Neuron (in vitro differentiated cells): ENCODE measurements around the gene HPCAL4.

Experiments
- H2AFZ ChIP-seq: one replicate; pipeline ENCODE4 v1.6.1; 2013; ENCODE audit warnings: low read depth, mild to moderate bottlenecking, inconsistent platforms, low read length, moderate library complexity
- H3K27me3 ChIP-seq: one replicate; pipeline ENCODE4 v1.6.1; 2013; ENCODE audit warnings: low read length; ENCODE audit not compliant: insufficient read depth
- H3K36me3 ChIP-seq: one replicate; pipeline ENCODE4 v1.6.1; 2013; ENCODE audit warnings: low read length; ENCODE audit not compliant: insufficient read depth
- H3K4me1 ChIP-seq: one replicate; pipeline ENCODE4 v1.6.1; 2013; ENCODE audit warnings: low read length; ENCODE audit not compliant: insufficient read depth
- H3K4me3 ChIP-seq: 2 replicates; pipeline ENCODE4 v1.5.1; 2013; ENCODE audit warnings: mild to moderate bottlenecking, low read length, moderate library complexity
- H3K9me3 ChIP-seq: one replicate; pipeline ENCODE4 v1.6.1; 2013; ENCODE audit warnings: low read length

HPCAL4 gene

DNA sequence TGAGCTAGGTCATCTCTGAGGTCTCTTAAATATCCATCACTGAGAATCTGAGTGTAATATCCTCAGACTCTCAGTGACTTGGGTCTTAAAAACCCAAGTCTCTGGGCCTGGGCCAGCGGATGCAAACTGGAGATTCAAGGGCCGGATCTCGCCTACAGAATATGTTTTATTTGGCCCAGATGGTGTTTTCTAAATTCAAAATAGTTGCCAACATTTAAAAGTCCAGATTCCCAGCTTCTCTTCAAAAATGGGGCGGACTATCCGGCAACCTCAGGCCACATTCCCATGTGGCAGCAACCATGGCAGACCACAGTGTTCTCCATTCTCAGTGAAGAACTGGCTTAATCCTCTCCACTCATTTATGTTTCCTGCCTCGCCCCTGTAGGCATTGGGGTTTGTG, 39.1 kb downstream of the HPCAL4 start:
- no peaks in the 10 kb centered on the region for H3K36me3 ChIP-seq
- H3K9me3 ChIP-seq: no peaks in the 10 kb centered on the region
- H3K4me3 ChIP-seq: no peak overlapping the region
- H3K27me3 ChIP-seq: peaks cover 15% of the 10 kb centered on the region
- H2AFZ ChIP-seq: no peak overlapping the region
- H3K4me1 ChIP-seq: no peaks in the 10 kb centered on the region

DNA sequence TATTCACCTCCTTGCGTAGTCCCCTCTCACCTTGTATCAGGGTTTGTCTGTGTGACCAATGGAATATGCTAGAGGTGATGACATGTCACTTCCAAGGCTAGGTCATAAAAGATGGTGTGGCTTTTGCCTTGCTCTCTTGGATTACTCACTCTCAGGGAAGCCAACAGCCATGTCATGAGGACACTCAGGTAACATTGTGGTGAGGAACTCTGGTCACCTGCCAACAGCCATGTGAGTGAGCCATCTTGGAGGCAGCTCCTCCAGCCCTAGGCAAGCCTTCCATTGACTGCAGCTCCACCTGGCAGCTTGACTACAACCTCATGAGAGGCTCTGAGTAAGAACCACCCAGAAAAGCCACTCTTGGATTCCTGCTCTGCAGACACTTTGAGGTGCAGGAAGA, 40.8 kb downstream of the HPCAL4 start:
- no peak overlapping the region for H2AFZ ChIP-seq
- H3K9me3 ChIP-seq: no peaks in the 10 kb centered on the region
- H3K36me3 ChIP-seq: no peaks in the 10 kb centered on the region
- no peak overlapping the region for H3K4me3 ChIP-seq
- H3K4me1 ChIP-seq: no peaks in the 10 kb centered on the region
- H3K27me3 ChIP-seq: peaks cover 17% of the 10 kb centered on the region

DNA sequence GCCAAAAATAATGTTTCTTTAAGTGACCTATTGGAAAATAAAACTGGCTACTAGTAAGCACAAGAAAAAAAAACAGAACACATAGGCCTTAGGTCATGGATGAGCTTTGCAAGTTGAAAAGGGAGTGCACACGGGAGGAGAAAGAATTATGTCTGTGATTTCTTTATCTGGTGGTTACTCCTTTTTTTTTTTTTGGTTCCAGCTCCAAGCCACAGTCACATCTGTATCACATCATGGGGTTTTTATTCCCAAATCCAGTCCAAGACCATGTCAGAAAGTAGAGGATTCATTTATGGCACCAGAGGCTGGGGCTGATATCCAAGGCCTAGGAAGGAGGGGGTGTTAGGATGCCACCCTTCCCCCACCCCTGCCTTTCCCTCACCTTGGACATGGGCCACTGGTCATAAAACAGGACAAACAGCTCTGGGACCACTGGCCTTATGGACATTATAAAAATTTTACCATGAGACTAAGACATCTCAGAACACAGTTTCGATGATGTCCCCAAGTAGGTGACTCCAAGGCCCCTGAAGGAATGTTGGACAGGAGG, 41.5 kb downstream of the HPCAL4 start:
- H3K4me3 ChIP-seq: no peak overlapping the region
- H3K27me3 ChIP-seq: peaks cover 17% of the 10 kb centered on the region
- no peaks in the 10 kb centered on the region for H3K36me3 ChIP-seq
- H3K4me1 ChIP-seq: no peaks in the 10 kb centered on the region
- H3K9me3 ChIP-seq: no peaks in the 10 kb centered on the region
- no peak overlapping the region for H2AFZ ChIP-seq

DNA sequence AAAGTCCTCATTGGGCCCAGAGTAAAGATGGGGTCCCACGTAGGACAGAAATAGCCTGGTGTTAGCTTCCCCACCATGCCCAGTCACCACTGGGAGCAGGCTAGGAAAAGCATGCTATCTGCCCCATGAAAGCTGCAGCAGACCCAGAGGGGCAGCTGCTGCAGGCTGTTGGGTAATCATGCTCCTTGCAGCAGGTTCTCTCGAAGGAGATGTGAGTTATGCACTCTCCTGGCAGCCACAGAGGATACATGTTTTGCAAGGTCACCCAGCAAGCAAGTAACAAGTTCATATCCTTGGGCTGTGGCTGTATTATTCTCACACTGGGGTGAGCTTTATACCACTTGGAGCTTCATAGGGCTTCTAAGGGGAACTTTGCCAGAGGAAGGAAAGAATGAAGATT, 42.7 kb downstream of the HPCAL4 start:
- no peaks in the 10 kb centered on the region for H3K9me3 ChIP-seq
- H2AFZ ChIP-seq: no peak overlapping the region

DNA sequence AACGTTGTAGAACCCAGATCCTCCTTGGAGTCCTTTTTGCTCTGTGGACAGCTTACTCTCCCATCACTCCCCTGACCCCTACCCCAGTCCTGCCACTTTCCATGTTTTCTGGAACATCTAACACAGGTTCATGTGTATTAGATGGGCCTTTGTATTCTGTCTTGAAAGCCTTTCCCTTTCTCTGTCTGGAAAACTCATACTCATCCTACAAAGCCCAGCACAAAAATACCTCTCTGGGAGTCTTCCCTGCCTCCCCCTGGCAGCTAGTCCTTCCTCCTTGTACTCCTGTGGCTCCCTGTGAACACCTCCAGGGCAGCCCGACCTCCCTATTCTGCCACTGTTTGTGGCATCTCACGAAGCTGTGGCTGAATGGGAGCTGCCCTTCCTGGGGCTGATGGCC, 44.0 kb downstream of the HPCAL4 start:
- Histone ChIP-seq H3K4me3 (no peak overlapping the region), H3K36me3 (no peaks in the 10 kb centered on the region), H2AFZ (no peak overlapping the region), H3K27me3 (peaks cover 29% of the 10 kb centered on the region), H3K4me1 (no peaks in the 10 kb centered on the region), H3K9me3 (no peaks in the 10 kb centered on the region)

More for the DNA sequence above, 42.7 kb downstream of the HPCAL4 start:
- no peaks in the 10 kb centered on the region for H3K36me3 ChIP-seq
- H3K27me3 ChIP-seq: peaks cover 24% of the 10 kb centered on the region
- no peaks in the 10 kb centered on the region for H3K4me1 ChIP-seq
- no peak overlapping the region for H3K4me3 ChIP-seq

DNA sequence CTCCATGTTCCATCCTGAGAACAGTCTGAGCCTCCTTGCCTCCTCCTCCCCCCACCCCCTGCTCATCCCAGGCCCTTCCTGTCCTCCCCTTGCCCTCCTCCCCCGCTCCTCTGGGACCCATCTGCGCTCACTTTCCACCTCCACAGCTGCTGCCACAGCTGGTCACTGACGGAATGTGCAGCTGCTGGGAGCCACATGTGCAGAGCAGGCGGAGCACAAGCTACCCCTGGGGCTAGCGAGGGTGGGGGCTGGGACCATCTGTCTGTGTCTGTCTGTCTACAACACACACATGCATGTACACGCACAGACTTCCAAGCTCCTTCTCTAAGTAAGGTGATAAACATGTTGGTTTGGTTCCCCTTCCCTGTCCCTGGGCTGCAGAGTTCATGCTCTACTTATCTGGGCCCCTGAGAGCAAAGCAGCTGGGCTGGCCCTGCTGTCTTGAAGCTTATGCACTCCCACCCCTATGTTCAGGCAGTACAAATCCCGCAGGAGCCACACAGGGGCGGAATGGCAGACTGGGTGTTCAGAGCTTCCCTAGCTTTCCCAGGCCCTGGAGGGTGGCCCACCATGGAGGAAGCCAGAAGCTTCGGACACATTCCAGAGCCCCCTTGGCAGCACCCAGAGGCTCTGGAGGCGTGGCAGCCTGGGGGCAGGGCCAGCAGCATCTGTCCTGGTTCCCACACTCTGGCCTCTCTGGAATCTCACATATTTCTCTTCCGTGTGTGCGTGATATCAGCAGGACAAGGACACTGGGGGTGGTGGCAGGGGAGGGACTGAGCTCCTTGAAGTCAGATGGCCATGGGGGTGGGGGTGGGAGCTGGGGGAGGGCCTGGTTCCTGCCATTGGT, 44.8 kb downstream of the HPCAL4 start:
- H3K36me3 ChIP-seq: no peaks in the 10 kb centered on the region
- no peak overlapping the region for H3K4me3 ChIP-seq
- peaks cover 29% of the 10 kb centered on the region for H3K27me3 ChIP-seq
- H2AFZ ChIP-seq: no peak overlapping the region
- H3K9me3 ChIP-seq: no peaks in the 10 kb centered on the region
- H3K4me1 ChIP-seq: no peaks in the 10 kb centered on the region

DNA sequence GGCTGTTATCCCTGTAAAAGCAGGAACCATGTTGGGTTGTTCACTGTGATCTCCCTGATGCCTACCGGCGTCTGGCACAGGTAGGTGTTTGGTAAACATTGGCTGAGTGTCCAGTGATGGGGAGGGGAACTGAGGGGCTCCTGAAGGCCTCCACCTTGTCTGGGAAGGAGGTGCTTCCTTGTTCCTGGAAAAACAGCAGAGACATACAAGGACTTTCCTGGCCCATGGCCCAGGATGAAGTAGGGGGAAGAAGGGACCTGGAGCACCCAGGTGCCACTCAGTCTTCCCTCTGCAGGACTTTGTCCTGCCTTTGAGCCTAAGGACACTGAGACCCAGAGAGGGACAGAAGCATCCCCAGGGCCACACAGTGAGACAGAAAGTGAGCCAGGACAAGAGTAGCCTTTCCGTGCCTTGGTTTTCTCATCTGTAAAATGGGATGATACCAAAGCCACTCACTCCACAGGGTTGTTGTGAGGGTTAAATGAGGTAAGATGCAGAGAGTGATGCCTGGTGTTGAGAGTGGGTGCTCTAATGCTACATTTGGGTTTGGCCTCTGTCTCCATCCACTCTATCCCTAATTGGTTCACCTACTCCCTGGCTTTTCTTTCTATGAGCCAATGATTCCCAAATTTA, 45.7 kb downstream of the HPCAL4 start:
- Histone ChIP-seq H3K4me1 (no peaks in the 10 kb centered on the region), H2AFZ (no peak overlapping the region), H3K36me3 (no peaks in the 10 kb centered on the region), H3K9me3 (no peaks in the 10 kb centered on the region), H3K4me3 (no peak overlapping the region), H3K27me3 (peaks cover 38% of the 10 kb centered on the region)

DNA sequence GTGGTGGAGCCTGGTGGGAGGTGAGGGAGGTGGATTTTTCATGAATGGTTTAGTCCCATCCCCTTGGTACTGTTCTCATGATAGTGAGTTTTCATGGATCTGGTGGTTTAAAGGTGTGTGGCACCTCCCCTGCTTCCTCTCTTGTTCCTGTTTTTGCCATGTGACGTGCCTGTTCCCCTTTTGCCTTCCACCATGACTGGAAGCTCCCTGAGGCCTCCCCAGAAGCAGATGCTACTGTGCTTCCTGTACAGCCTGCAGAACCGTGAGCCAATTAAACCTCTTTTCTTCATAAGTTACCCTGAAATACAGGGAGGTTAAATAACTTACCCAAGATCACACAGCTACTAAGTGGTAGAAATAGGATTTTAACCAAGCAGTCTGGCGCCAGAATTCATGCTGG, 47.5 kb downstream of the HPCAL4 start:
- no peak overlapping the region for H2AFZ ChIP-seq
- peaks cover 9% of the 10 kb centered on the region for H3K9me3 ChIP-seq
- H3K27me3 ChIP-seq: peaks cover 55% of the 10 kb centered on the region
- no peaks in the 10 kb centered on the region for H3K36me3 ChIP-seq
- H3K4me1 ChIP-seq: no peaks in the 10 kb centered on the region
- no peak overlapping the region for H3K4me3 ChIP-seq

DNA sequence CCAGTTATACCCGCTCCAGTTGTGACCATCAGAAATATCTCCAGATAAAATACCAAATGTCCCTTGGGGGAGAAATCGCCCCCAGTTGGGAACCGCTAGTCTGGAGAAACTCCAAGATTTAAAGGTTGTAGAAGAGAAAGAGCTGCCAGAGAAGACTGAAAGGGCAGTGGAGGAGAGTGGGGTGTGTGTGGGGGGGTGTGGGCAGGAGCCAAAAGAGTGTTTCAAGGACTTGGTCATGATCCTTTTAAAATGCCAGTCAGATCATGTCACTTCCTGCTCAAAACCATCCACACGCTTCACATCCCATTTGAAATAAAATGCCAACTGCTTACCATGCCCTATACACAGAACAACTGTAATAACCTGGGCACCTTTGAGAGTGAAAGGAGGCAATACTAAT, 48.4 kb downstream of the HPCAL4 start:
- H3K27me3 ChIP-seq: peaks cover 56% of the 10 kb centered on the region

DNA sequence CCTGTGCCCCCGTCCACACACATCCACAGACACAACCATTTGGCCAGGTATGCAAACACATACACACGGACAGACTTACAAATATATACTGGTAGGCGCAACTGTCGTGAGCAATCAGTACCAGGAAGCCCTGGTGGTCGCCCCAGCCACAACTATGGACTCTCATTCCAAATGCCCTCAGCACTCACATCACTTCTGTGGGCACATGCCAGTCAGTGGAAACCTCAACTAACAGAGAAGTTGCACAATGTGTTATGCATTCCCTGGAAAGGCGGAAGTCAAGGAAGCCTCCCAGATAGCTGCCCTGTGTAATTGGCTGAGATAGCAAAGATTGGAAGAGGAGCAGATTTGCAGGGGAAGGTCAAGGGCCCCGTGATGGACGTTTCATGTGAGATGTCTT, 50.4 kb downstream of the HPCAL4 start:
- H3K9me3 ChIP-seq: peaks cover 9% of the 10 kb centered on the region
- H2AFZ ChIP-seq: no peak overlapping the region
- no peaks in the 10 kb centered on the region for H3K4me1 ChIP-seq
- peaks cover 58% of the 10 kb centered on the region for H3K27me3 ChIP-seq
- H3K4me3 ChIP-seq: no peak overlapping the region
- H3K36me3 ChIP-seq: no peaks in the 10 kb centered on the region

More for the DNA sequence above, 48.4 kb downstream of the HPCAL4 start:
- Histone ChIP-seq H3K4me3 (no peak overlapping the region), H3K4me1 (no peaks in the 10 kb centered on the region), H2AFZ (no peak overlapping the region), H3K9me3 (peaks cover 9% of the 10 kb centered on the region), H3K36me3 (no peaks in the 10 kb centered on the region)

DNA sequence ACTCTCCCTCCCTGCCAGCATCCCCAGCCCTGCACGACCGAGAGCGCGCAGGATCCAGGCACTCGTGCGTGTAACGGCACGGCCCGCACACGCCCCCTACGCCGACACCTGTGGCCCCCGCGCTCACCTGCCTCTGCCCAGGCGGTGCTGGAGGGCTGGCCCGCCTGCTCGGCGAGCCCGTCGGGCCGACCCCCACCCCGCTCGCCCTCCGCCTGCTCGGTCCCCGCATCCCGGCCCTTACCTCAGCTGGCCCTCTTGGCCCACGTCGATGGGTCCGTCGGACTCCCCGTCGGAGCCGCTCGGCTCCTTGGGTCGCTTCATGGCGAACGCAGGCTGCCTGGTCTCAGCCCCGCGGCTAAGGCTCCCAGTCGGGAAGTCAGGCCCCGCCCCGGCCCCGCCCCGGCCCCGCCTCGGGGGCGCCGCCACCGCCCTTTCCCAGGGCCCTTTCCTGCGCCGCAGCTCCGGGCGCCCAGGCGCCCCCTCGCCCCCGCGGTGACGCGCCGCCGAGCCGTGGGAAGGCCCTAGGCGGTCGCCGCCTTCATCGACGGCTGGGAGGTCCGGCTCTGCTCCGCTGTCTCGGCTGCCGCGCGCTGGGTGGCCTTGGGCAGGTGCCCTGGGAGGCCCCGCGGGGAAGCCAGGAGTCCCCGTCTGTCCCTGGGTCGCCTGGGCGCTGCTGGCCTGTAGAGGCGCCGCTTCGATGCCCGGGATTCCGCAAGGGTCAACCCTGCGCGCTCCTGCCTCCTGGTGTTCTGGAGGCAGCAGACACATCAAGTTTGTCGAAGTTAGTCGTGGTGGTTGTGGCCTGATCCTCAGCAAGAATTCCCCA, 51.7 kb downstream of the HPCAL4 start, which contains the start of gene HEYL:
Gene HEYL (minus strand): TSS at position 339 of the 826 bp plus-strand sequence. CDS start 18 bp downstream, at position 321.
- H3K36me3 ChIP-seq: no peaks in the 10 kb centered on the region
- peaks cover 9% of the 10 kb centered on the region for H3K9me3 ChIP-seq
- H3K4me1 ChIP-seq: no peaks in the 10 kb centered on the region
- no peak within 1 kb of the TSS for H2AFZ ChIP-seq
- H3K27me3 ChIP-seq: peaks cover 68% of the 10 kb centered on the region
- H3K4me3 ChIP-seq: no peak within 1 kb of the TSS

DNA sequence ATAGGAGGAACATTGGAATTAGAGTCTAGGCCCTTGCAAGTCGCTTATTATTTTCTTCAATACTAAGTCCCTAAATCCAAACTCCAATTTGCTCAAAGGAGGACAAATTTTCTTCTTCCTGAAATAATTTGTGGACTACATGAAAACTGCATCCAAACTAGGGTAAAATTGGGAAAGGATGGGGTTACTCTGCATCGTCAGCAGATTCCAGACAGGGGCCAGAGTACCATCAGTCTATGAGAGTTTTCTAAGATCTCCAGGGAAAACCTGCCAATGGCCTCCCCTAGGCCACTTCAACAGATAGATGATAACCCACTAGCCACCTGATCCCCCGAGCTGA, 52.3 kb downstream of the HPCAL4 start:
- Histone ChIP-seq H3K27me3 (peaks cover 70% of the 10 kb centered on the region), H3K4me1 (no peaks in the 10 kb centered on the region)

DNA sequence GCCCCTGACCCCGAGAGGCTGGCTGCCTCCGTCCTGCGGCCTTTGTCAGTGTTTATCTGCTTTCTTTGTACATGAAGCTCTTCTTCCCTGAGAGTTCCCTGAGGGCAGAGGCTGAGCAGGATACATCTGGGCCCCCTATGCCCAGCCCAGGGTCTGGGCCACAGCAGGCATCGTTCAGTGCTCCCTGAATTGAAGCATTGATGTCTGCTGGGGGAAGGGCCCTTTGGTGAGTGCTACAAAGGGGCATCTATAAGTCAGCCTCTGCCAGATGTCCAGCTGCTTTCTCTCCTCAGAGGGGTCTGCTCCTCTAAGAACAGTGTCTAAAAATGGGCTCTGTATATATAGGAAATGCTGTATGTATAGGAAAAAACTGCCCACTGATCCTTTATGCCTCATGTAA, 53.9 kb downstream of the HPCAL4 start:
- Histone ChIP-seq H3K27me3 (peaks cover 75% of the 10 kb centered on the region), H3K4me1 (peaks cover 6% of the 10 kb centered on the region)

More for the DNA sequence above, 52.3 kb downstream of the HPCAL4 start:
- H3K4me3 ChIP-seq: no peak overlapping the region
- H2AFZ ChIP-seq: no peak overlapping the region
- no peaks in the 10 kb centered on the region for H3K36me3 ChIP-seq
- peaks cover 9% of the 10 kb centered on the region for H3K9me3 ChIP-seq

More for the DNA sequence above, 53.9 kb downstream of the HPCAL4 start:
- Histone ChIP-seq H3K9me3 (peaks cover 9% of the 10 kb centered on the region), H2AFZ (no peak overlapping the region), H3K36me3 (no peaks in the 10 kb centered on the region), H3K4me3 (no peak overlapping the region)
